Endothelial cell of umbilical vein (primary cell): Measurements from ENCODE around the gene CENPP.

ENCODE experiments used
- CTCF ChIP-seq, 2 donors: IDR thresholded peaks; 1 replicate in 1 of 2; 2 replicates in 1 of 2; pipeline ENCODE4 v1.5.1; 2011; ENCODE audit warnings: low read length in 2 of 2, mild to moderate bottlenecking in 2 of 2, moderate library complexity in 2 of 2, control low read depth in 1 of 2, inconsistent platforms in 1 of 2, low read depth in 1 of 2; ENCODE audit not compliant: insufficient read depth in 1 of 2; ENCODE audit errors: extremely low read depth in 1 of 2
- EZH2 ChIP-seq: IDR thresholded peaks from 2 replicates; pipeline ENCODE4 v1.6.1; 2012; ENCODE audit warnings: borderline replicate concordance, low read depth, mild to moderate bottlenecking, moderate library complexity, low read length, inconsistent platforms; ENCODE audit not compliant: severe bottlenecking
- MAX ChIP-seq: IDR thresholded peaks from 2 replicates; pipeline ENCODE4 v1.6.1; 2011; ENCODE audit not compliant: insufficient read depth, insufficient read length
- MYC ChIP-seq: IDR thresholded peaks from one replicate; pipeline ENCODE4 v1.6.1; 2011; ENCODE audit warnings: mild to moderate bottlenecking, low read depth, low read length
- POLR2A ChIP-seq: IDR thresholded peaks from 2 replicates; pipeline ENCODE4 v1.6.1; 2012; ENCODE audit warnings: low read depth, mild to moderate bottlenecking, control low read depth, low read length
- POLR2AphosphoS5 ChIP-seq: IDR thresholded peaks from 2 replicates; pipeline ENCODE4 v1.6.1; 2012; ENCODE audit warnings: low read depth, mild to moderate bottlenecking, control low read depth, low read length, moderate library complexity; ENCODE audit not compliant: insufficient read depth

- no peak for TF ChIP-seq CTCF (IDR thresholded peaks at IDR 0.05; ENCODE audit: extremely low read depth in 1 of 2, insufficient read depth in 1 of 2, low read depth in 1 of 2, low read length in 2 of 2)
- TF ChIP-seq POLR2A = no peak
- no peak for TF ChIP-seq EZH2
- TF ChIP-seq MYC = no peak
- TF ChIP-seq POLR2AphosphoS5 = no peak
- TF ChIP-seq MAX = no peak
Observed at GRCh38 chr9:92446536-92446935, 120.8 kb downstream of the CENPP start.
